Bronchial epithelial cell (primary cell): Measurements from ENCODE around the gene TXNL4A. TPM values are rescaled to one million over a fixed set of nuclear protein-coding genes. Genes with fewer than 3 reads are reported as not detected.
A peak's percentile ranks its signal among the peaks of the same experiment; 100 is the strongest.

Source experiments
- DNase-seq: peaks from one replicate; pipeline ENCODE4 v3.0.0-alpha.2; 2010; ENCODE audit warnings: low read depth
- FAIRE-seq: peaks from 2 replicates; lab custom pipeline; 2011; peaks lifted over from hg19 to GRCh38; lab: Jason Lieb, UNC
- H3K27me3 ChIP-seq: 2 replicates; pipeline ENCODE4 v1.5.1; 2011; ENCODE audit warnings: low read length; ENCODE audit not compliant: control insufficient read depth, insufficient read depth
- H3K36me3 ChIP-seq: 2 replicates; pipeline ENCODE4 v1.5.1; 2011; ENCODE audit warnings: low read length; ENCODE audit not compliant: control insufficient read depth, insufficient read depth
- H3K4me3 ChIP-seq: 2 replicates; pipeline ENCODE4 v1.5.1; 2011; ENCODE audit warnings: mild to moderate bottlenecking, low read depth, low read length, control low read depth
- CTCF ChIP-seq: IDR thresholded peaks from 2 replicates; pipeline ENCODE4 v1.5.1; 2011; ENCODE audit warnings: mild to moderate bottlenecking, moderate library complexity, low read length, control low read depth, inconsistent platforms; ENCODE audit not compliant: insufficient read depth, severe bottlenecking
- total RNA-seq: library from RNA; depleted of rRNA; stranded (reverse); fragments of >200 nt; gene quantifications from 2 replicates; pipeline ENCODE4 v1.2.1, GENCODE V29; 2014

TXNL4A gene
- total RNA-seq, 1 donor from 2014 or later = 44.0 TPM

GRCh38 chr18:79944126-79944731 lies 44.1 kb downstream of the TXNL4A start:
- DNase-seq (no peak), FAIRE-seq (no peak)
- H3K36me3 ChIP-seq = peaks cover 17% of the 10 kb centered on the region

GRCh38 chr18:79943608-79944125 lies 44.7 kb downstream of the TXNL4A start:
- Histone ChIP-seq H3K27me3 (no peaks in the 10 kb centered on the region), H3K4me3 (no peak overlapping the region), H3K36me3 (peaks cover 12% of the 10 kb centered on the region)
- FAIRE-seq (no peak), DNase-seq (no peak)
- no peak for TF ChIP-seq CTCF

More at GRCh38 chr18:79944126-79944731, 44.1 kb downstream of the TXNL4A start:
- Histone ChIP-seq H3K27me3 (no peaks in the 10 kb centered on the region), H3K4me3 (no peak overlapping the region)
- no peak for TF ChIP-seq CTCF

- Histone ChIP-seq H3K36me3 (peaks cover 15% of the 10 kb centered on the region), H3K4me3 (no peak overlapping the region), H3K27me3 (no peaks in the 10 kb centered on the region)
- DNase-seq (no peak), FAIRE-seq (no peak)
- TF ChIP-seq CTCF = no peak
Measured at GRCh38 chr18:79942786-79943607, 45.4 kb downstream of the TXNL4A start.

GRCh38 chr18:79942211-79942610 lies 46.2 kb downstream of the TXNL4A start:
- Histone ChIP-seq H3K4me3 (no peak overlapping the region), H3K27me3 (no peaks in the 10 kb centered on the region), H3K36me3 (peaks cover 15% of the 10 kb centered on the region)
- FAIRE-seq = no peak
- TF ChIP-seq CTCF = no peak
- DNase-seq = no peak

GRCh38 chr18:79941473-79942119 lies 46.8 kb downstream of the TXNL4A start:
- no peaks in the 10 kb centered on the region for H3K27me3 ChIP-seq
- DNase-seq (peak; percentile 28), FAIRE-seq (peak; percentile 32)
- no peak overlapping the region for H3K4me3 ChIP-seq
- no peak for TF ChIP-seq CTCF
- H3K36me3 ChIP-seq = peaks cover 15% of the 10 kb centered on the region
